ENCODE measurements around the gene DCPS. TPM values are rescaled to one million over a fixed set of nuclear protein-coding genes. Genes with fewer than 3 reads are reported as not detected.
"Not testable (repeated sequence)": the region's sequence is repeated elsewhere in the genome, so short reads cannot be mapped to it uniquely, and the experiment has no call there.

DCPS gene
- total RNA-seq, 2 donors from 2014 or later = 3.0 to 17.9 TPM

- no peaks in the 10 kb centered on the region for H3K9me3 ChIP-seq
- no peaks in the 10 kb centered on the region for H3K36me3 ChIP-seq (replicated peaks in 1 of 2; ENCODE audit: insufficient read depth in 1 of 2, low read depth in 2 of 2)
- no peak overlapping the region for H3K4me3 ChIP-seq
- DNase-seq (no peak), ATAC-seq (no peak)
- TF ChIP-seq POLR2A (IDR thresholded peaks at IDR 0.05) = no peak
- TF ChIP-seq, protein P1, sequence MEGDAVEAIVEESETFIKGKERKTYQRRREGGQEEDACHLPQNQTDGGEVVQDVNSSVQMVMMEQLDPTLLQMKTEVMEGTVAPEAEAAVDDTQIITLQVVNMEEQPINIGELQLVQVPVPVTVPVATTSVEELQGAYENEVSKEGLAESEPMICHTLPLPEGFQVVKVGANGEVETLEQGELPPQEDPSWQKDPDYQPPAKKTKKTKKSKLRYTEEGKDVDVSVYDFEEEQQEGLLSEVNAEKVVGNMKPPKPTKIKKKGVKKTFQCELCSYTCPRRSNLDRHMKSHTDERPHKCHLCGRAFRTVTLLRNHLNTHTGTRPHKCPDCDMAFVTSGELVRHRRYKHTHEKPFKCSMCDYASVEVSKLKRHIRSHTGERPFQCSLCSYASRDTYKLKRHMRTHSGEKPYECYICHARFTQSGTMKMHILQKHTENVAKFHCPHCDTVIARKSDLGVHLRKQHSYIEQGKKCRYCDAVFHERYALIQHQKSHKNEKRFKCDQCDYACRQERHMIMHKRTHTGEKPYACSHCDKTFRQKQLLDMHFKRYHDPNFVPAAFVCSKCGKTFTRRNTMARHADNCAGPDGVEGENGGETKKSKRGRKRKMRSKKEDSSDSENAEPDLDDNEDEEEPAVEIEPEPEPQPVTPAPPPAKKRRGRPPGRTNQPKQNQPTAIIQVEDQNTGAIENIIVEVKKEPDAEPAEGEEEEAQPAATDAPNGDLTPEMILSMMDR (IDR thresholded peaks at IDR 0.05) = no peak
- 45 to 61% methylated on average over 4 of the region's 4 CpGs for WGBS, 2 donors
- H3K27ac ChIP-seq = no peak overlapping the region
- no peaks in the 10 kb centered on the region for H3K27me3 ChIP-seq
- intact Hi-C loops (cut with DNase I) = no loop called here
- H3K4me1 ChIP-seq = no peaks in the 10 kb centered on the region
Observed at GRCh38 chr11:126378763-126379162, 74.9 kb downstream of the DCPS start.

GRCh38 chr11:126380909-126381308, 77.0 kb downstream of the DCPS start:
- Histone ChIP-seq H3K4me1 (no peaks in the 10 kb centered on the region), H3K27me3 (no peaks in the 10 kb centered on the region), H3K9me3 (no peaks in the 10 kb centered on the region), H3K27ac (no peak overlapping the region), H3K36me3 (replicated peaks in 1 of 2; ENCODE audit: insufficient read depth in 1 of 2, low read depth in 2 of 2) (no peaks in the 10 kb centered on the region), H3K4me3 (no peak overlapping the region)
- no peak for TF ChIP-seq POLR2A (IDR thresholded peaks at IDR 0.05)
- TF ChIP-seq, protein P1 (IDR thresholded peaks at IDR 0.05) = no peak
- no peak for DNase-seq
- ATAC-seq = no peak
- intact Hi-C loops (cut with DNase I) = no loop called here
- WGBS, 2 donors = 82 to 100% methylated on average over 1 to 4 of the region's 4 CpGs

DNA sequence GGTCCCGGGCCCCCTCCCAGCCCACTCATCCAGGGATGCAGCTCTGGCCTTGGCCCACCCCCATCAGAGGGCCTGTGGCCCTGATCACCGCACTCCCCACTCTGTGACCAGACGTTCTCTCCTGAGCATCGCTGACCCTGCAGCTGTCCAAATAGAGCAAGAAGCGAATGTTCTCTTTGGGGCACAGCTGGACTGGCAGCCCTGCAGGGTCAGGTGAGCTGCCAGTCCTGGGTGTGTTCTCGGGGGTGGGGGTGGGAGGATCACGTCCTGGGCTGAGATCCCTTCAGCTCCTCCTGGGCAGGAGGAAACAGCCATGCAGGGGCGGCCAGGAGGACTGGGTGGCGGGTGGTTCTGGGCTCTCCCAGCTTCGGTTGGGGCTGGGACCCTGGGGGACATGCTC, 78.1 kb downstream of the DCPS start:
- 55% methylated on average over 5 of the region's 10 CpGs; no CpG with 5 or more reads in 1 of the 2 donors for WGBS, 2 donors
- H3K4me1 ChIP-seq; DNase-seq; H3K9me3 ChIP-seq; H3K27ac ChIP-seq; H3K36me3 ChIP-seq (replicated peaks in 1 of 2; ENCODE audit: insufficient read depth in 1 of 2, low read depth in 2 of 2); ATAC-seq; H3K27me3 ChIP-seq; H3K4me3 ChIP-seq; intact Hi-C loops (cut with DNase I): not testable (repeated sequence)

DNA sequence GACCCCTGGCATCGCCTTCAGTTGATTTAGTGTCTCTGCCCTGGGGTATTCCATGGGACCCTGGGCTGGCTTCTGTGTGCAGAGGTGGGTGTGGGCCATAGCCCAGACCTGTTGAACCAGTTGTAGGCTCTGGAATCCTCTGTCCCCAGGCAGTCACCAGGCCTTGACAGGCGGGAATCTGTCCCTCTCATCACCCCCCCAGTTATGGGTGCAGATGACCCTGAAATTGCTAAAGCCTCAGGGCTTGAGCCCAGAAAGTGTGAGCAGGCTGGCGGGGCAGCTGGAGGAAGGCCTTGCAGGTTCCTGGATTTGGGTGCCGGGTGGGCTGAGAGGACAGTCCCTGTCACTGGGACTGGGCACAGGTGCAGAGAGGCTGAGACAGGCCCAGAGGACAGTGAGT, 78.8 kb downstream of the DCPS start:
- DNase-seq; ATAC-seq; H3K9me3 ChIP-seq; H3K4me1 ChIP-seq; H3K36me3 ChIP-seq (replicated peaks in 1 of 2; ENCODE audit: insufficient read depth in 1 of 2, low read depth in 2 of 2); H3K4me3 ChIP-seq; intact Hi-C loops (cut with DNase I); H3K27ac ChIP-seq; H3K27me3 ChIP-seq: not testable (repeated sequence)
- WGBS, 2 donors = 89% methylated on average over 4 of the region's 4 CpGs; no CpG with 5 or more reads in 1 of the 2 donors

- Histone ChIP-seq H3K36me3 (replicated peaks in 1 of 2; ENCODE audit: insufficient read depth in 1 of 2, low read depth in 2 of 2) (no peaks in the 10 kb centered on the region), H3K27ac (no peak overlapping the region), H3K4me3 (no peak overlapping the region), H3K4me1 (no peaks in the 10 kb centered on the region), H3K9me3 (no peaks in the 10 kb centered on the region), H3K27me3 (no peaks in the 10 kb centered on the region)
- no peak for DNase-seq
- no peak for ATAC-seq
- WGBS, 2 donors = 84 to 88% methylated on average over 19 to 20 of the region's 20 CpGs
- TF ChIP-seq, protein P1 (IDR thresholded peaks at IDR 0.05) = no peak
- TF ChIP-seq POLR2A (IDR thresholded peaks at IDR 0.05) = no peak
- intact Hi-C loops (cut with DNase I) = no loop called here
Observed at GRCh38 chr11:126383339-126384335, 79.8 kb downstream of the DCPS start.

All from body of pancreas (tissue), 4 donors.